ENCODE results near the gene TMPRSS11A.

The TMPRSS11A gene

DNA sequence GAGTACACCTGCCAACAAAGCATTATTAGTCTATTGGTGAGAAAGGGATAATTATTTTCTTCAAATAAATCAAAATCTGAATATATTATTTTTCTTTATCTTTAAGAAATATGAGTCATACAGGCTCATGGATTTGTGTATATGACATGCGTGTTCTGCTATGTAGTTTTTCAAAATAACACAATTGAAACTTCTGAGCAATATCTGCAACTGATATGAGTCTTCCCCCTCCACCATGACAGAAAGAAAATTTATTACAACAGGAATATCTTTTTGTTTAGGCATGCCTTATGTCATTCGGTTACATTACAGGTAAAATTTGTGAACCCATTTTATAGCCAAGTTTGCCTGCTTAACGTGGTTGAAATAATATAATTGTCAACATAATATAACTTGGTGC lies 32.0 kb downstream of the TMPRSS11A start:
- Mint-ChIP-seq H3K36me3 (ENCODE audit: low read depth) (no peaks in the 10 kb centered on the region), H3K27ac (no peak overlapping the region), H3K9me3 (no peaks in the 10 kb centered on the region), H3K4me1 (ENCODE audit: low read depth) (no peaks in the 10 kb centered on the region), H3K4me3 (no peak overlapping the region), H3K27me3 (peaks cover 4% of the 10 kb centered on the region)

DNA sequence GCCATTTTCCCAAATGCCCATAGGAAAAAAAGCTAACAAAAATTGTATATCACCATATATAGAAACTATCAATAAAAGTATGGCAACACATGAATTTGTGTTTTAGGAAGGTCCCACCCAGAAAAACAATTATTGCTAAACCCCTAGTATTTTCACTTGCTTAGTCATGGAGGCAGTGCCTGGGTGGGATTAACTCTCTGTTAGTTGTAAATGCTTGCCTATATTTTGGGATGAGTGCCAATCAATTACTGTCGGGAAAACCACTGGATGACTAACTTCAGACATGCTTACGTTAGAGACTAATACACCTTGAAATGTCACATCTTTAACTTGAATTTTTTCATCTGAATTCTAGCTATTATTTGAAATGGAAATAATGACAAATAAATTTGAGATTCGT lies 33.9 kb downstream of the TMPRSS11A start:
- H3K9me3 Mint-ChIP-seq, result no peaks in the 10 kb centered on the region
- H3K36me3 Mint-ChIP-seq (ENCODE audit: low read depth), result no peaks in the 10 kb centered on the region
- no peak overlapping the region for H3K4me3 Mint-ChIP-seq
- peaks cover 4% of the 10 kb centered on the region for H3K27me3 Mint-ChIP-seq
- no peak overlapping the region for H3K27ac Mint-ChIP-seq
- no peaks in the 10 kb centered on the region for H3K4me1 Mint-ChIP-seq (ENCODE audit: low read depth)

DNA sequence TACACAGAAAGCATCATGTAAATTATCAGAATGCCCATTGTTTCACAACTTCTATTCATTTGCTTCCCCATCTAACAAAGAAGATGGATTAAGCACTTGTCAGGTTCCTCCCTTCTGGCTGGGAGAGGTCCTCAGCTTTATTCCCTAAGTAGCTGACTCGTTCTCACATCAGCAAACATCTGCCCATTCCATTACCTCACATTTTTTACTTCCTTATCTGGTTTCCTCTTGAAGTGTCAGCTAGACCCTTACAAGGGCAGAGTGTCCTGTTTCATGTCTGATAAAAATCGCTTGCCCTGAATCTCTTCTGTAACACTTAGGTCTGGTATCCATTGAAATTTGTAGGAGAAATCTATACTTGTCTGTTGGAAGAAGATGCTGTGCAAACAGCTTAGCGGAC lies 34.7 kb downstream of the TMPRSS11A start:
- Mint-ChIP-seq H3K36me3 (ENCODE audit: low read depth) (no peaks in the 10 kb centered on the region), H3K4me1 (ENCODE audit: low read depth) (no peaks in the 10 kb centered on the region), H3K27ac (no peak overlapping the region), H3K9me3 (no peaks in the 10 kb centered on the region), H3K27me3 (peaks cover 4% of the 10 kb centered on the region), H3K4me3 (no peak overlapping the region)

DNA sequence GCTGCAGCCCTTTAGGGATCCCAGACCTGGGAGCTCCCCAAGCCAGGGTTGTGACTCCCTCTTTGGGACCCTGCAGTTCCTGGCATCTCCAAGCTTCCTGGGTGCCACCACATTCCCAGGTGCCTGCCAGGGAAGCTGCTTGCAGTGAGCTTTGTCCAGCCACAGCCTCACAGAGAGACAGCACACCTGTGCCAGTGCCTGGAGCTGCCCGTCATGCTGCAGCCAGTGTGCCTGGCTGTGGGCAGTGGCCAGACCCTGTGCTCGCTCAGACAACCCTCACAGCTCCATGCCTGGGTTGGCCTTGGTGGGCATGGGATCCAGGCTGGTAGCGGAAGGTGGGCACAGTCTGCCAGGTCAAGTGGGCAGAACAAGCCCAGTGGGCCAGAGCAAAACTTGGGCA lies 36.0 kb downstream of the TMPRSS11A start:
- Mint-ChIP-seq H3K9me3 (no peaks in the 10 kb centered on the region), H3K36me3 (ENCODE audit: low read depth) (no peaks in the 10 kb centered on the region)

DNA sequence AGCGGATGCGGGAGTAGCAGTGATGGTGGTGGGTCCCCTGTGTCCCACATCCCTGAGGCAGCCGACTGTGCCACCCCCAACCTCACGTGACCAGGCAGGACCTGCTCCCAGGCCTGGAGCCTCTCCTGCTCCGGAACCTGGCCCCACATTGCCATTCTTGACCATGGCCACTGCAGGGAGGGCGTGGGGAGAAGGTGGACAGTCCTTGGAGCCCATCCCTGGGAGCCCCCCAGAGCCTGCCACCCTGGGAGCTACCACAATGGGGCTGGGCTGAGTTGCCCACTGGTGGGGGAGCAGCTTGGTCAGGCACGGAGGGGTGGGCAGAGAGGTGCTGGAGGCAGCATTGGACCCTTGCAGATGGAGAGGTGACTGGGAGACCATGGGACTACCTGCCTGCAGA lies 36.8 kb downstream of the TMPRSS11A start:
- H3K36me3 Mint-ChIP-seq (ENCODE audit: low read depth), result no peaks in the 10 kb centered on the region
- no peaks in the 10 kb centered on the region for H3K9me3 Mint-ChIP-seq
- no peak overlapping the region for H3K4me3 Mint-ChIP-seq
- H3K4me1 Mint-ChIP-seq (ENCODE audit: low read depth), result no peaks in the 10 kb centered on the region
- no peak overlapping the region for H3K27ac Mint-ChIP-seq
- peaks cover 4% of the 10 kb centered on the region for H3K27me3 Mint-ChIP-seq

More for the DNA sequence above, 36.0 kb downstream of the TMPRSS11A start:
- H3K27ac Mint-ChIP-seq, result no peak overlapping the region
- no peak overlapping the region for H3K4me3 Mint-ChIP-seq
- H3K4me1 Mint-ChIP-seq (ENCODE audit: low read depth), result no peaks in the 10 kb centered on the region
- peaks cover 4% of the 10 kb centered on the region for H3K27me3 Mint-ChIP-seq

DNA sequence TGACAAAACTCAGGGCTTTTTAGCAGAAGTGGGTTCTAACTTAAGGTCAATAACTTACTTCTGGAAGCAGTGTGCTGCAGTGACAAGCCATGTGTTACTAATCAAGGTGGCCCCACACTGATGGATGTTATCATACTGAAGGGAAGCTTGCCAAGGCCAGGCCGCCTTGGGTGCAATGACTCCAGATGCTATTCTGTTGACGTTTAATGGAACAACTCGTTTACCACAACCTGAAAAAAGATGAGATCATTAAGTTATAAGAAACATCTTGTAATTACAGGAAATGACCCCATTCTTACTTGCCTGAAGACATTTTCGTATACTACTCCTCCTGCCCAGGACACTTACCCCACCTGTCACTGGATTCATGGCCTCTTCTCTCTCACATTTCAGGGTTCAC lies 40.6 kb downstream of the TMPRSS11A start:
- Mint-ChIP-seq H3K27me3 (peaks cover 3% of the 10 kb centered on the region), H3K36me3 (ENCODE audit: low read depth) (no peaks in the 10 kb centered on the region), H3K27ac (no peak overlapping the region), H3K4me1 (ENCODE audit: low read depth) (no peaks in the 10 kb centered on the region), H3K4me3 (no peak overlapping the region), H3K9me3 (no peaks in the 10 kb centered on the region)

DNA sequence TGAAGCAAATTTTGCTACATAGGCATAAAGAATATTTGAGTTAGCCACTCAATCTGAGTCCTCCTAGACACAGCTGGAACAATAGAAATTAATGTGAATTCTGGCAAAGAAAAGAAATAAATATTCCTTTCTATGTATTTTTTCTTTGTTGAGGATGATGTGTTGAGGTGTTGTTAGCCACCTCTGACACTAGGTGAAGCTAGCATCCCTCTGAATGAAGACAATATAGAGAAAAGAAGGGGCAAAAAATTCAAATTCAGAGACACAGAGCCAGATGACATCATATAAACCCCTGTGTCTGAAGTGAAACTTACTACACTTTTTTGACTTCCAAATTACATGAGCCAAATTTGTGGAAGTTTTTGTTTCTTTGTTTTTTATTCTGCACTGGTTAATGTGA lies 44.9 kb downstream of the TMPRSS11A start:
- H3K27me3 Mint-ChIP-seq, result no peaks in the 10 kb centered on the region
- H3K4me3 Mint-ChIP-seq, result no peak overlapping the region
- H3K27ac Mint-ChIP-seq, result no peak overlapping the region
- H3K4me1 Mint-ChIP-seq (ENCODE audit: low read depth), result no peaks in the 10 kb centered on the region
- H3K9me3 Mint-ChIP-seq, result no peaks in the 10 kb centered on the region
- no peaks in the 10 kb centered on the region for H3K36me3 Mint-ChIP-seq (ENCODE audit: low read depth)

DNA sequence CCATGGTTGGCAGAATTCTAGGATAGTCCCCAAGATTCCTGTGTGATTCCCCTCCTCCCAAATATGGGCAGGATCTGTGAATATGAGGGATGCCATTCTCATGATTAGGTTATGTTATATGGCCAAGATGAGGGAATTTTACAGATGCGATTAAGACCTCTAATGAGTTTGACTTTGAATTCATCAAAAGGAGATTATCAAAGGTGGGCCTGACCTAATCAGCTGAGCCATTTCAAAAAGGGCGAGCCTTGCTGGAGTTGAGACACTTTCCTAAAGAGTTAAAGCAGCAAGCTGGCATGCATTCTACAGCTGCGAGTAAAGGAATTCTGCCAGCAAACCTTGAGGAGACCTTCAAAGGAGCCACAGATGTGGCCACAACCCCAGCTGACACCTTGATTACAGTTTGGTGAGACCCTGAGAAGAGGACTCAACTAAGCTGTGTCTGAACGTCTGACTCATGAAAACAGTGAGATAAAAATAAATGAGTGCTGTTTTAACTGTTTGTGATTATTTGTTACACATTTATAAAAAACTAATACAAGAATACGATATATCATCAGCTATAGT lies 47.8 kb downstream of the TMPRSS11A start:
- H3K27me3 Mint-ChIP-seq, result no peaks in the 10 kb centered on the region
- H3K4me1 Mint-ChIP-seq (ENCODE audit: low read depth), result no peaks in the 10 kb centered on the region
- no peaks in the 10 kb centered on the region for H3K36me3 Mint-ChIP-seq (ENCODE audit: low read depth)
- no peak overlapping the region for H3K27ac Mint-ChIP-seq
- no peaks in the 10 kb centered on the region for H3K9me3 Mint-ChIP-seq
- no peak overlapping the region for H3K4me3 Mint-ChIP-seq

DNA sequence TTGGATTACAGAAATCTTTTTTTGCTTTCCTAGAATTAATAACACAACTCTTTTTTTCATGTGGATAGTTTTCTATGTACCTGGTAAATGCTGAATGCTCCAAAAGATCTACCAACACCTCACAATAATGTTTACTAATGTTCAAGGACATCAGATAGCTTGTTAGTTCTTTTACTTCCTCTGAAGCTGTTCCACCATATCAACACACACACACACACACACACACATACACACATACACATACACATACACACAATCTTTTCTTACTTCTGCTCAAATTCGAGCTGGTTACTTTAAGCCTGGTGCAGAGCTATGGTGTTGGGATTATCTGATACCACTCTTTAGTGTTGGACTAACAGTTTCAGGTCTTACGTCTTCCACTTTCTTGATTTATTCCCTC lies 51.2 kb downstream of the TMPRSS11A start:
- Mint-ChIP-seq H3K4me3 (no peak overlapping the region), H3K36me3 (ENCODE audit: low read depth) (no peaks in the 10 kb centered on the region), H3K4me1 (ENCODE audit: low read depth) (no peaks in the 10 kb centered on the region), H3K27me3 (no peaks in the 10 kb centered on the region), H3K9me3 (no peaks in the 10 kb centered on the region), H3K27ac (no peak overlapping the region)

DNA sequence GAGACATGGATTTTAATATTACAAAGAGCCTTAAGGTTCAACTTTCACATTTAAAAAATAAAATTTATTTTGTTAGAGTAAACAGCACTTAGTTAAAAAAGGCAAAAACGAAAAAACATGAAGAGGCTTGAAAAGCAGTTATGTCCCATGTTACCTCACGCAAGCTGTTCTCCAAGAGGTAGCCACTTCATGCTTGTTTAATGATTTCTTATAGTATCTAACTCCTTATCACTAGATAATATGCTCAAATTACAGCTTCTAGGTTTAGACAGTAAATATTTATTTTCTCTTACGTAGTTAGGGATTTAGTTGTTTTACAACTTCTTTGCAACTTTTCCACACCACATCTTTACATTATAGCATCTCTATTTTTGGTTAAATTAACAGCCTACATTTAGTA lies 51.7 kb downstream of the TMPRSS11A start:
- no peaks in the 10 kb centered on the region for H3K9me3 Mint-ChIP-seq

DNA sequence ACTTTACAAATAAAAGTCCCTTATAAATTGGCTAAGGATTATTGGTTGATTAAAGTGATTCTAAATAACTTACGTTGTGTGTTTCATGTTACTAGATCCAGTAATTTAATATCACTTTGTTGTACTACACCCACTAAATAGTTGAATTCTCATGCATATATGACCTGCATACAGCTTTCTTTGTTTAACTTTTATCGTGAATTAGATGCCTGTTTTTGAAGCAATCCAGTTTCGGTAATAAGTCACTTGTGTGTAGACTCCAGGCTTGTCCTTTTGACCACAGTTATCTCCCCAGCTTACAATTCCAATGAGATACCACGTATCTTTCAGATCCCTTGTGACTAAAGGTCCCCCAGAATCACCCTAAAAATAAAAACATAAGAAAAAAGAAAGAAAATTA lies 52.2 kb downstream of the TMPRSS11A start:
- Mint-ChIP-seq H3K36me3 (ENCODE audit: low read depth) (no peaks in the 10 kb centered on the region), H3K4me1 (ENCODE audit: low read depth) (no peaks in the 10 kb centered on the region), H3K27ac (no peak overlapping the region), H3K27me3 (no peaks in the 10 kb centered on the region), H3K4me3 (no peak overlapping the region), H3K9me3 (no peaks in the 10 kb centered on the region)

More for the DNA sequence above, 51.7 kb downstream of the TMPRSS11A start:
- Mint-ChIP-seq H3K27ac (no peak overlapping the region), H3K27me3 (no peaks in the 10 kb centered on the region), H3K4me1 (ENCODE audit: low read depth) (no peaks in the 10 kb centered on the region), H3K36me3 (ENCODE audit: low read depth) (no peaks in the 10 kb centered on the region), H3K4me3 (no peak overlapping the region)

DNA sequence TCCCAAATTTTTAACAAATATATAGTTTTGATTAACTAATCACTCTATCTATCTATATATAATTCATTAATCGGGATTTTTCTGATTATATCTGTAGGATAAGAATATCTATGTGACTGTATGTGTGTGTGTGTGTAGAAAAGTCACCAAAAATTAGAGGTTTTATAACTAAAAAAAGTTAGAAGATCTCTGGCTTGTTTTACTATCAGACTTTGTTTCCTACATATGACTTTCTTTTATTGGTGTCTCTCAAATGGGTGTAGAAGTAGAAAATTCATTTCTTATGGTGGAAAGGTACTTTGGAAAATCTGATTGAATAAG lies 52.7 kb downstream of the TMPRSS11A start:
- H3K4me1 Mint-ChIP-seq (ENCODE audit: low read depth), result no peaks in the 10 kb centered on the region
- no peak overlapping the region for H3K4me3 Mint-ChIP-seq
- H3K27me3 Mint-ChIP-seq, result peaks cover 4% of the 10 kb centered on the region
- no peak overlapping the region for H3K27ac Mint-ChIP-seq
- H3K9me3 Mint-ChIP-seq, result peaks cover 3% of the 10 kb centered on the region
- H3K36me3 Mint-ChIP-seq (ENCODE audit: low read depth), result no peaks in the 10 kb centered on the region

DNA sequence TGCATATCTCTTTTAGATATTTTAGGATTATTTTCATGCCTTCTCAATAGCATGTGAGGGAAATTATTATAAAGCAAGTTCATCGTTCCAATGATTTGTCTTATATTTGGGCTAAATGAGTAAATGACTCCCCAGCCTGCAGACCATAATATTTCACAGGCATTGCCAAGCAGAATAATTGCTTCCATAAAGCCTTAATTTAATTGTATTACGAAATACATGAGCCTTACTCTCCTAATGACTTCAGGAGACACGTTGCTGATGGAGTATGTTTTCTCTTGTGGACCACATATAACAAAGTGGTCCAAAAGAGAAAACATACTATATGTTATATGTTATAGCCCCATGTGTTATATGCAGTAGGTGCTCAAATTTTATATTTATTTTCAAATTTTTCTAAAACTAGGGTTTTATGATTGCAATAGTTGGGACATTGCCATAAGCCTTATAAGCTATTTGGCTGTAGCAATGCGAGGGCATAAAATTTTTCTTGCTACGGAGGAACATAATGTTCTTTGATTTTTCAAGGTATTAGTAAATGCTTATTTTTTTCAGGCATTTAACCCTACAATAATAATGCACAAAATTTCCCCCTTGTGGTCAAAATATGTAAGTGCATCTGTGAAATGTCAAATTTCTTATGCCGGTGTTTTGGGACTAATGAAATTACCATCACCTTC lies 53.2 kb downstream of the TMPRSS11A start:
- H3K9me3 Mint-ChIP-seq, result peaks cover 5% of the 10 kb centered on the region
- no peaks in the 10 kb centered on the region for H3K4me1 Mint-ChIP-seq (ENCODE audit: low read depth)
- no peak overlapping the region for H3K4me3 Mint-ChIP-seq

DNA sequence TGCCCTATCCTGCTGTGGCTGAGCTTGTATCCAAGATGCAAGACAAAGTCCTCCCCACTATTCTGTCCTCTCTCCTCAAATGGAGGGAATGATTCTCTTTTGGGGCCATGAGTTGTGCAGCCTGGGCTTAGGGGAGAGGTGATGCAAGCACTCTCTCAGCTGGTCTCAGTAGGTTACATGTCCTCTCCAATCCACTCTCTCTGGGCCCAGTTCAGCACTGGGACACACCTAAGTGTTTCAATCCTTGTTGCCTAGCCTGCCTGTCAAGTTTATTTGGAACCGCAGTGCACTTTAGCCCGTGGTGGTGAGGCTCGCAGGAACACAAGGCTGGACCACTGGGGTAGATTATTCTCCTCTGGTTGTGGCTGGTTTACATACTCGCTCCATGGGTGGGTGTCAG lies 55.6 kb downstream of the TMPRSS11A start:
- H3K27ac Mint-ChIP-seq, result no peak overlapping the region
- no peaks in the 10 kb centered on the region for H3K4me1 Mint-ChIP-seq (ENCODE audit: low read depth)
- H3K9me3 Mint-ChIP-seq, result peaks cover 5% of the 10 kb centered on the region
- H3K4me3 Mint-ChIP-seq, result no peak overlapping the region
- H3K36me3 Mint-ChIP-seq (ENCODE audit: low read depth), result no peaks in the 10 kb centered on the region
- peaks cover 13% of the 10 kb centered on the region for H3K27me3 Mint-ChIP-seq

More for the DNA sequence above, 53.2 kb downstream of the TMPRSS11A start:
- no peaks in the 10 kb centered on the region for H3K36me3 Mint-ChIP-seq (ENCODE audit: low read depth)
- no peak overlapping the region for H3K27ac Mint-ChIP-seq
- H3K27me3 Mint-ChIP-seq, result peaks cover 9% of the 10 kb centered on the region

DNA sequence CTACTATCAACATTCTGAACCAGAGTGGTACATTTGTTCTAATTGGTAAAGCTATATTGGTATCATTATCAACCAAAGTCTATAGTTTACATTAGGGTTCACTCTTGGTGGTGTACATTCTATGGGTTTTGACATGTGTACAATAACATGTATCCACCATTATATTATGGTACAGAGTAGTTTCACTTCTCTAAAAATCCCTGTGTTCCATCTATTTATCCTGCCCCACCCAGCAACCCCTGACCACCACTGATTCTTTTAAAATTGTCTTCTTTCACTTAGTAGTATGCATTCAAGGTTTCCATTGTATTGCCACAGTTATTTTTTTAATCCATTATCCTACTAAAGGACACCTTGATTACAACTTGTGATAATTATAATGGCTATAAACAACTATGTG lies 64.2 kb downstream of the TMPRSS11A start:
- Mint-ChIP-seq H3K27me3 (no peaks in the 10 kb centered on the region), H3K9me3 (no peaks in the 10 kb centered on the region), H3K36me3 (ENCODE audit: low read depth) (no peaks in the 10 kb centered on the region), H3K27ac (no peak overlapping the region), H3K4me3 (no peak overlapping the region), H3K4me1 (ENCODE audit: low read depth) (peaks cover 4% of the 10 kb centered on the region)

DNA sequence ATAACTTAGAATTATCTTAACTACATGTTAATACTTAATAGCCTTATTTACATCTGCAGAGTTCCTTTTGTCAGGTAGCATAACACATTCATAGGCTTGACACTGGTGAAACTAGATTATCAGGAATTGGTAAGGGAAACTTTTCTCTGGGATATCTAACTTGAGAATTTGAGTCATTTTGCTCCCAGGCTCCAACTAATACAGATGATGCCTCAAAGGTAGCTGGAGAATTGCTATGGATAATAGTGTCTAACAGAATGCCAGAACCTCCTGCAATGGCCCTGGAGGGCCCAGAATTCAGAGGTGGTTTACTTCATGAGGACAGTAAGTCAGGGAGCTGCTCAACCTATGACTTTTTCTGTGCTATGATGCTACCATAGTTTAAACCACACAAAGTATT lies 65.6 kb downstream of the TMPRSS11A start:
- H3K4me1 Mint-ChIP-seq (ENCODE audit: low read depth), result peaks cover 4% of the 10 kb centered on the region
- no peaks in the 10 kb centered on the region for H3K9me3 Mint-ChIP-seq
- no peaks in the 10 kb centered on the region for H3K36me3 Mint-ChIP-seq (ENCODE audit: low read depth)
- no peak overlapping the region for H3K4me3 Mint-ChIP-seq
- no peaks in the 10 kb centered on the region for H3K27me3 Mint-ChIP-seq
- no peak overlapping the region for H3K27ac Mint-ChIP-seq
